ENCODE measurements around the gene CRTC3.
"Not testable (repeated sequence)": the region's sequence is repeated elsewhere in the genome, so short reads cannot be mapped to it uniquely, and the experiment has no call there.

Gene CRTC3

GRCh38 chr15:90529371-90530249 is at the start of gene CRTC3:
TSS of gene CRTC3 (plus strand) at chr15:90529923. CDS start at chr15:90530072, 149 bp downstream.
- DNase-seq = no peak

GRCh38 chr15:90481023-90481422 is 48.7 kb upstream of the CRTC3 start:
- DNase-seq = no peak

- DNase-seq = peak; percentile 11
Observed at GRCh38 chr15:90482124-90483011, 47.4 kb upstream of the CRTC3 start.

GRCh38 chr15:90483012-90483307 is 46.8 kb upstream of the CRTC3 start:
- no peak for DNase-seq

GRCh38 chr15:90483637-90484036 is 46.1 kb upstream of the CRTC3 start:
- DNase-seq = no peak

GRCh38 chr15:90487186-90487585 is 42.5 kb upstream of the CRTC3 start:
- no peak for DNase-seq

- no peak for DNase-seq
Observed at GRCh38 chr15:90489514-90489913, 40.2 kb upstream of the CRTC3 start.

- DNase-seq = no peak
Observed at GRCh38 chr15:90489944-90490343, 39.8 kb upstream of the CRTC3 start.

GRCh38 chr15:90493647-90494046 is 36.1 kb upstream of the CRTC3 start:
- DNase-seq = no peak

GRCh38 chr15:90495067-90495466 is 34.7 kb upstream of the CRTC3 start:
- DNase-seq = no peak

- DNase-seq = no peak
Observed at GRCh38 chr15:90496791-90497190, 32.9 kb upstream of the CRTC3 start.

- DNase-seq = no peak
Observed at GRCh38 chr15:90497376-90497775, 32.3 kb upstream of the CRTC3 start.

GRCh38 chr15:90497912-90498311 is 31.8 kb upstream of the CRTC3 start:
- DNase-seq = peak; percentile 24

- DNase-seq = no peak
Observed at GRCh38 chr15:90500171-90500570, 29.6 kb upstream of the CRTC3 start.

GRCh38 chr15:90501898-90502297 is 27.8 kb upstream of the CRTC3 start:
- DNase-seq = no peak

GRCh38 chr15:90510781-90511180 is 18.9 kb upstream of the CRTC3 start:
- DNase-seq = not testable (repeated sequence)

GRCh38 chr15:90511211-90511618 is 18.5 kb upstream of the CRTC3 start:
- not testable (repeated sequence) for DNase-seq

GRCh38 chr15:90512276-90512675 is 17.4 kb upstream of the CRTC3 start:
- no peak for DNase-seq

GRCh38 chr15:90512981-90513380 is 16.7 kb upstream of the CRTC3 start:
- DNase-seq = no peak

- no peak for DNase-seq
Observed at GRCh38 chr15:90513448-90513847, 16.3 kb upstream of the CRTC3 start.

- not testable (repeated sequence) for DNase-seq
Observed at GRCh38 chr15:90513893-90514292, 15.8 kb upstream of the CRTC3 start.

- DNase-seq = no peak
Observed at GRCh38 chr15:90519688-90520087, 10.0 kb upstream of the CRTC3 start.

GRCh38 chr15:90520365-90520764 is 9.4 kb upstream of the CRTC3 start:
- no peak for DNase-seq

GRCh38 chr15:90523373-90523772 is 6.3 kb upstream of the CRTC3 start:
- no peak for DNase-seq

All from NCI-H2029 treated with DMSO at 0.1 percent for 48 hours (cell line).